ENCODE data around the gene FGL2. TPM values are rescaled to one million over a fixed set of nuclear protein-coding genes. Genes with fewer than 3 reads are reported as not detected.
"Not testable (repeated sequence)": the region's sequence is repeated elsewhere in the genome, so short reads cannot be mapped to it uniquely, and the experiment has no call there.

The FGL2 gene
- total RNA-seq, 1 donor from 2014 or later: 32.1 TPM

DNA sequence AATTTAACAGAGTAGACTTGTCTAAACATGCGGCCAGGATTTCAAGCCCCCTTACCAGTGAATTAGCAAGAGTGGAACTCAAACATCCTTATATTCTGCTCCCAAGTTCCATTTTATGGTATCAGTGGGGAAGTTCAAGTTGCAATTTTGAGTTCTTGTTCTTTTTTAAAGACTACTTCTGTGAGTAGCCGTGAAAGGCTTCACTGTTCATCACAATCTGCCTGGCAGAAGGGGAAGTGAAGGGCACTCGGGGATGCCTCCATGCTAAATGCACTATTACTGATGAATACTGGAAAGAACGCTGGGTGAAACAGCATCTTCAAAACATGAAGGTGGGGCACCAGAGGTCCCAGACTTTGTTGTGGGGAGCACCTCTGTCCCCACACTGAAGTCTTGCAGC is 22.4 kb upstream of the FGL2 start:
- intact Hi-C loops (cut with DNase I): no loop called here
- Histone ChIP-seq H3K9me3 (no peaks in the 10 kb centered on the region), H3K4me1 (no peaks in the 10 kb centered on the region), H3K36me3 (no peaks in the 10 kb centered on the region), H3K27ac (no peak overlapping the region), H3K27me3 (no peaks in the 10 kb centered on the region), H3K4me3 (no peak overlapping the region)
- DNase-seq (no peak), ATAC-seq (no peak)
- TF ChIP-seq, protein P1, sequence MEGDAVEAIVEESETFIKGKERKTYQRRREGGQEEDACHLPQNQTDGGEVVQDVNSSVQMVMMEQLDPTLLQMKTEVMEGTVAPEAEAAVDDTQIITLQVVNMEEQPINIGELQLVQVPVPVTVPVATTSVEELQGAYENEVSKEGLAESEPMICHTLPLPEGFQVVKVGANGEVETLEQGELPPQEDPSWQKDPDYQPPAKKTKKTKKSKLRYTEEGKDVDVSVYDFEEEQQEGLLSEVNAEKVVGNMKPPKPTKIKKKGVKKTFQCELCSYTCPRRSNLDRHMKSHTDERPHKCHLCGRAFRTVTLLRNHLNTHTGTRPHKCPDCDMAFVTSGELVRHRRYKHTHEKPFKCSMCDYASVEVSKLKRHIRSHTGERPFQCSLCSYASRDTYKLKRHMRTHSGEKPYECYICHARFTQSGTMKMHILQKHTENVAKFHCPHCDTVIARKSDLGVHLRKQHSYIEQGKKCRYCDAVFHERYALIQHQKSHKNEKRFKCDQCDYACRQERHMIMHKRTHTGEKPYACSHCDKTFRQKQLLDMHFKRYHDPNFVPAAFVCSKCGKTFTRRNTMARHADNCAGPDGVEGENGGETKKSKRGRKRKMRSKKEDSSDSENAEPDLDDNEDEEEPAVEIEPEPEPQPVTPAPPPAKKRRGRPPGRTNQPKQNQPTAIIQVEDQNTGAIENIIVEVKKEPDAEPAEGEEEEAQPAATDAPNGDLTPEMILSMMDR (IDR thresholded peaks at IDR 0.05): no peak

DNA sequence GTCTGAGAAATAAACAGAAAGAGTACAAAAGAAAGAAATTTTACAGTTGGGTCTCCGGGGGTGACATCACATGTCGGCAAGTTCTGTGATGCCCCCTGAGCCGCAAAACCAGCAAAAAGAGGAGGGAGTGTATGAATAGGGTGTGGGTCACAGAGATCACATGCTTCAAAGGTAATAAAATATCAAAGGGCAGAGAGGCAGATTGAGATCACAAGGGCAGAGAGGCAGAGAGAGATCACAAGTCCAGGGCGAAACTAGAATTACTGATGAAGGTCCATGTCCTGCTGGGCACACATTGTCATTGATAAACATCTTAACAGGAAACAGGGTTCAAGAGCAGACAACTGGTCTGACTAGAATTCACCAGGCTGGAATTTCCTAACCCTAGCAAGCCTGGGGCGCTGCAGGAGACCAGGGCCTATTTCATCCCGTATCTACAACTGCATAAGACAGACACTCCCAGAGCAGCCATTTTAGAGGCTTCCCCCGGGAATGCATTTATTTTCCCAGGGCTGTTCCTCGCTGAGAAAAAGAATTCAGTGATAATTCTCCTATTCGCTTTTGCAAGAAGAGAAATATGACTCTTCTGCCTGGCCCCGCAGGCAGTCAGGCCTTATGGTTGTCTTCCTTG is 20.2 kb upstream of the FGL2 start:
- H3K4me3 ChIP-seq; ATAC-seq; intact Hi-C loops (cut with DNase I); H3K9me3 ChIP-seq; H3K27ac ChIP-seq; H3K4me1 ChIP-seq; DNase-seq; H3K36me3 ChIP-seq; H3K27me3 ChIP-seq: not testable (repeated sequence)

DNA sequence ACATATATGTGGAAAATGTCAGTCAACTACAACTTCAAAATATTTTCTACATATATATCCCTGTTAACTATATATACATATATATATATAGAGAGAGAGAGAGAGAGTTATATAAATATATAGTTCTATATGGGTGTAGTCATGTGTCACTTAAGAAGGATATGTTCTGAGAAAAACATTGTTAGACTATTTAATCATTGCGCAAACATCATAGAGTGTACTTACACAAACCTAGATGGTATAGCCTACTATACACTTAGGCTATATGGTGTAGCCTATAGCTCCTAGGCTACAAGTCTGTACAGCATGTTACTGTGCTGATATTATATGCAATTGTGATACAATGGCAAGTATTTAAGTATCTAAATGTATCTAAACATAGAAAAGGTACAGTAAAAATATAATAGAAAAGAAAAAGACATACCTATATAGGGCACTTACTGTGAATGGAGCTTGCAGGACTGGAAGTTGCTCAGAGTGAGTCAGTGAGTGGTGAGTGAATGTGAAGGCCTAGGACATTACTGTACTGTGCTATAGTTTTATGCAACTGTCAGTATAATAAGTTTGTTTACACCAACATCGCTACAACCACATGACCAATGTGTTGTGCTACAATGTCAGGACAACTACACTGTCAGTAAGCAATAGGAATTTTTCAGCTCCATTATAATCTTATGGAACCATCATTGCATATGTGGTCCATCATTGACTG is 18.0 kb upstream of the FGL2 start:
- Histone ChIP-seq H3K27me3 (no peaks in the 10 kb centered on the region), H3K9me3 (no peaks in the 10 kb centered on the region), H3K27ac (no peak overlapping the region), H3K36me3 (no peaks in the 10 kb centered on the region), H3K4me1 (no peaks in the 10 kb centered on the region), H3K4me3 (no peak overlapping the region)
- intact Hi-C loops (cut with DNase I): no loop called here
- TF ChIP-seq, protein P1 (IDR thresholded peaks at IDR 0.05): no peak
- DNase-seq: no peak
- ATAC-seq: no peak

DNA sequence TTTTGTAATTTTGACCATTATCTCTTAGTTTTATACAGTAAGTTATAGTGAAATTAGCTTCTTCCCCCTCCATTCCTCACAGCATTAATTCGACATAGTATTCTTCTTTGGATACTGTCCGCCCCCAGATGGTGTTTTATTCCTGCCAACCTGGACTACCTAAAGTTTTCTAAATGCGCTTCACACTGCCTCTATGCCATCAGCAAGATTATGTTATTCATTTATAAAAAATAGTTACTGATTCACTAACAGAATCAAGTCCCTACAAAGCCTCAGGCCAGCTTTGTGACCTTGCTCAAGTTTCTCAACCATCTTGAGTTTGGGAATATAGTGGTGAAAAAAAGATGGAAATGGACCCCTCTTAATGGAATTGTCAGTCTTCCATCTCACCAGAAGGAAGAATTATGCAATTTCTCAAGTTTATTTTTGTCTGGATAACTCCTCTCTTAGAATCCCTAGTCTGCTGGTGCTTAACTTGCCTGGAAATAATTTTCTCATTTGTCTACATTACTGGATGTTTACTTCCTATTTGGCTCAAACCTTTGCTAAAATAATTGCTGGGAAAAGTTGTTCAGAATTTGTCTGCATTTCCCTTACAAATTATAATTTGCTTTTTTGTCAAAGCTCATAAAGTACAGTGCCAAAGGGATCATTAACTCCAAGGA is 16.7 kb upstream of the FGL2 start:
- no peaks in the 10 kb centered on the region for H3K36me3 ChIP-seq
- intact Hi-C loops (cut with DNase I): no loop called here
- no peaks in the 10 kb centered on the region for H3K27me3 ChIP-seq
- DNase-seq (no peak), ATAC-seq (no peak)
- no peak overlapping the region for H3K27ac ChIP-seq
- TF ChIP-seq, protein P1 (IDR thresholded peaks at IDR 0.05): no peak
- no peak overlapping the region for H3K4me3 ChIP-seq
- H3K9me3 ChIP-seq: no peaks in the 10 kb centered on the region
- no peaks in the 10 kb centered on the region for H3K4me1 ChIP-seq

DNA sequence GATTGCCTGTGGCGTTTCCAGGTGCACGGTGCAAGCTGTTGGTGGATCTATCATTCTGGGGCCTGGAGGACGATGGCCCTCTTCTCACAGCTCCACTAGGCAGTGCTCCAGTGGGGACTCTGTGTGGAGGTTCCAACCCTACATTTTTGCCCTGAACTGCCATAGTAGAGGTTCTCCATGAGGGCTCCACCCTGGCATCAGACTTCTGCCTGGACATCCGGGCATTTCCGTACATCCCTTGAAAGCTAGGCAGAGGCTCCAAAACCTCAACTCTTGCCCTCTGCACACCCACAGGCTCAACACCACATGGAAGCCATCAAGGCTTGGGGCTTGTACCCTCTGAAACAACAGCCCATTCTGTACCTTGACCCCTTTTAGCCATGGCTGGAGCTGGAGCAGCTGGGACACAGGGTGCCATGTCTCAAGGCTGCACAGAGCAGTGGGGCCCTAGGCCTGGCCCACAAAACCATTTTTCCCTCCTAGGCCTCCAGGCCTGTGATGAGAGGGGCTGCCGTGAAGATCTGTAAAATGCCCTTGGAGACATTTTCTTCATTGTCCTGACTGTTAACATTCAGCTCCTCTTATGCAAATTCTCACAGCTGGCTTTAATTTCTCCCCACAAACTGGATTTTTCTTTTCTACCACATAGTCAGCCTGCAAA is 10.0 kb upstream of the FGL2 start:
- TF ChIP-seq, protein P1 (IDR thresholded peaks at IDR 0.05): no peak
- ATAC-seq (no peak), DNase-seq (no peak)
- Histone ChIP-seq H3K4me1 (no peaks in the 10 kb centered on the region), H3K4me3 (no peak overlapping the region), H3K27me3 (no peaks in the 10 kb centered on the region), H3K9me3 (peaks cover 9% of the 10 kb centered on the region), H3K27ac (no peak overlapping the region), H3K36me3 (no peaks in the 10 kb centered on the region)
- intact Hi-C loops (cut with DNase I): no loop called here

DNA sequence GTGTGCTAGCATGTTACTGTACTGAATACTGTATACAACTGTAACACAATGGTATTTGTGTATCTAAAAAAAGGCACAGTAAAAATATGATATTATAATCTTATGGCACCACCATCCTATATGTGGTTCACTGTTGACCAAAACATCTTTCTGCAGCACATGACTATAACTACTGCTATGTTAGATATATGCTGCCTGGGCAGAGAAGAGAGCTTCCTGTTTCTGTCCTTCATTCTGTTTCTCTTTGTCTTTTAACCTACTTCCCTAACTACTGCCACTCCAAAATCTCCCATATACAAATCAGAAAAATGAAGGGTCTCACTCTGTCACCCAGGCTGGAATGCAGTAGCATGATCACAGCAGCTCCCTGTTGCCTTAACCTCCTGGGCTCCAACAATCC is 8.8 kb upstream of the FGL2 start:
- intact Hi-C loops (cut with DNase I): no loop called here
- no peaks in the 10 kb centered on the region for H3K27me3 ChIP-seq

More for the DNA sequence above, 8.8 kb upstream of the FGL2 start:
- Histone ChIP-seq H3K4me1 (no peaks in the 10 kb centered on the region), H3K9me3 (peaks cover 9% of the 10 kb centered on the region), H3K27ac (no peak overlapping the region), H3K36me3 (no peaks in the 10 kb centered on the region), H3K4me3 (no peak overlapping the region)
- ATAC-seq: peak; percentile 51
- TF ChIP-seq, protein P1 (IDR thresholded peaks at IDR 0.05): no peak
- DNase-seq: no peak

All from upper lobe of right lung (tissue), 1 donor.